Neural progenitor cell (in vitro differentiated cells): Measurements from ENCODE around the gene MAGI2. TPM values are rescaled to one million over a fixed set of nuclear protein-coding genes. Genes with fewer than 3 reads are reported as not detected.
"Not testable (repeated sequence)": the region's sequence is repeated elsewhere in the genome, so short reads cannot be mapped to it uniquely, and the experiment has no call there.

ENCODE experiments used
- DNase-seq: peaks from one replicate; pipeline ENCODE4 v3.0.0-alpha.2; 2016; ENCODE audit warnings: low spot score
- H2AFZ ChIP-seq: fragments of 200-600 bp; sonication (generic); replicated peaks from 2 replicates; pipeline ENCODE4 v1.6.1; 2016; ENCODE audit warnings: antibody characterized with exemption
- H3F3A ChIP-seq: fragments of 200-600 bp; sonication (generic); 2 replicates; pipeline ENCODE4 v1.6.1; 2016; ENCODE audit warnings: antibody characterized with exemption, low read depth
- H3K27ac ChIP-seq: fragments of 200-600 bp; sonication (generic); 2 replicates; pipeline ENCODE4 v1.5.1; 2016; ENCODE audit warnings: mild to moderate bottlenecking
- H3K27me3 ChIP-seq: fragments of 200-600 bp; sonication (generic); 2 replicates; pipeline ENCODE4 v1.6.1; 2016; ENCODE audit warnings: mild to moderate bottlenecking, moderate library complexity
- H3K36me3 ChIP-seq: fragments of 200-600 bp; sonication (generic); 2 replicates; pipeline ENCODE4 v1.5.1; 2016
- H3K4me1 ChIP-seq: fragments of 200-600 bp; sonication (generic); 2 replicates; pipeline ENCODE4 v1.6.1; 2016; ENCODE audit warnings: mixed run types
- H3K4me2 ChIP-seq: fragments of 200-600 bp; sonication (generic); 2 replicates; pipeline ENCODE4 v1.6.1; 2016
- H3K4me3 ChIP-seq: fragments of 200-600 bp; sonication (generic); 2 replicates; pipeline ENCODE4 v1.5.1; 2016
- H3K79me2 ChIP-seq: fragments of 200-600 bp; sonication (generic); 2 replicates; pipeline ENCODE4 v1.6.1; 2016; ENCODE audit warnings: low read depth
- H3K9ac ChIP-seq: fragments of 200-600 bp; sonication (generic); 2 replicates; pipeline ENCODE4 v1.6.1; 2016
- H3K9me3 ChIP-seq: fragments of 200-600 bp; sonication (generic); 2 replicates; pipeline ENCODE4 v1.5.1; 2016; ENCODE audit warnings: low read depth
- H4K20me1 ChIP-seq: fragments of 200-600 bp; sonication (generic); 2 replicates; pipeline ENCODE4 v1.6.1; 2016; ENCODE audit warnings: low read depth
- H3K27ac Mint-ChIP-seq: 3 replicates; pipeline ENCODE4 v1.8.0; 2021; ENCODE audit warnings: mixed read lengths
- H3K27me3 Mint-ChIP-seq: 2 replicates; pipeline ENCODE4 v1.8.0; 2022; ENCODE audit warnings: low read depth, mild to moderate bottlenecking, inconsistent platforms, moderate library complexity, mixed read lengths; ENCODE audit not compliant: insufficient read depth
- H3K36me3 Mint-ChIP-seq: 3 replicates; pipeline ENCODE4 v1.8.0; 2021; ENCODE audit warnings: mixed read lengths
- H3K4me1 Mint-ChIP-seq: 3 replicates; pipeline ENCODE4 v1.8.0; 2021; ENCODE audit warnings: mixed read lengths
- H3K4me3 Mint-ChIP-seq: 3 replicates; pipeline ENCODE4 v1.8.0; 2021; ENCODE audit warnings: mild to moderate bottlenecking, moderate library complexity, mixed read lengths
- H3K9me3 Mint-ChIP-seq: 3 replicates; pipeline ENCODE4 v1.8.0; 2020; ENCODE audit warnings: mixed read lengths
- EZH2 ChIP-seq: fragments of 200-600 bp; sonication (generic); IDR thresholded peaks from 2 replicates; pipeline ENCODE4 v1.6.1; 2017; ENCODE audit warnings: antibody characterized with exemption, mild to moderate bottlenecking, moderate library complexity
- EZH2phosphoT487 ChIP-seq: fragments of 200-600 bp; sonication (generic); IDR thresholded peaks from 2 replicates; pipeline ENCODE4 v1.6.1; 2017; ENCODE audit warnings: antibody characterized with exemption
- total RNA-seq: library from RNA; depleted of rRNA; stranded (reverse); fragments of >200 nt; gene quantifications from 2 replicates; pipeline ENCODE4 v1.2.3, GENCODE V29; 2015; ENCODE audit warnings: low replicate concordance
- TF ChIP-seq, protein P1 (sequence below): fragments of 200-600 bp; sonication (generic); IDR thresholded peaks from 2 replicates; pipeline ENCODE4 v1.5.1; 2017; ENCODE audit warnings: antibody characterized with exemption, mild to moderate bottlenecking

The MAGI2 gene
- total RNA-seq, 1 donor from 2014 or later: 5.8 TPM

DNA sequence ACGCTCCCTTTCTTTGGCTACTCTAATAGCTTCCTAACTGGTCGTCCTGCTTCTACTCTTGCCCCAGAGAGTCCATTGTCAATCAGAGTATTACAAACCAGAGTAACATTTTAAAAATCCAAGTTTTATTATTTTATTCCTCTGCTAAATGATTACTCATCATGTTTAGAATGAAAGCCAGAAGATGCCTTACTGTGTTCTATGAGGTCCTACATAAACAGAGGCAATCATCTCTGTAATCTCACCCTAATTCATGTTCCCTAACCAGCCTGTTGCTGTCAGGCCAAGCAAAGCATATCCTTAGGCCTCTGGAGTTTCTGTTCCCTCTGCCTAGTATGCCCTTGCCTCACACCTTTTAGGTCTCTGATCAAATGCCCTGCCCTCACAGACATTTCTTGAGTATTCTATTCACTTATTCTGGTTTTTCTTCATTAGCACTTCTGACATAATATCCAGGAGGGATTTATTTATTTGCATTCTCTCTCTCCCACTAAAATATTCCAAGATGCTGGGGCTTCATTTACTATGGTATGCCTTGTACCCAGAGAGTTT lies 1157.3 kb downstream of the MAGI2 start:
- TF ChIP-seq EZH2phosphoT487 (no peak), EZH2 (no peak)
- TF ChIP-seq, protein P1, sequence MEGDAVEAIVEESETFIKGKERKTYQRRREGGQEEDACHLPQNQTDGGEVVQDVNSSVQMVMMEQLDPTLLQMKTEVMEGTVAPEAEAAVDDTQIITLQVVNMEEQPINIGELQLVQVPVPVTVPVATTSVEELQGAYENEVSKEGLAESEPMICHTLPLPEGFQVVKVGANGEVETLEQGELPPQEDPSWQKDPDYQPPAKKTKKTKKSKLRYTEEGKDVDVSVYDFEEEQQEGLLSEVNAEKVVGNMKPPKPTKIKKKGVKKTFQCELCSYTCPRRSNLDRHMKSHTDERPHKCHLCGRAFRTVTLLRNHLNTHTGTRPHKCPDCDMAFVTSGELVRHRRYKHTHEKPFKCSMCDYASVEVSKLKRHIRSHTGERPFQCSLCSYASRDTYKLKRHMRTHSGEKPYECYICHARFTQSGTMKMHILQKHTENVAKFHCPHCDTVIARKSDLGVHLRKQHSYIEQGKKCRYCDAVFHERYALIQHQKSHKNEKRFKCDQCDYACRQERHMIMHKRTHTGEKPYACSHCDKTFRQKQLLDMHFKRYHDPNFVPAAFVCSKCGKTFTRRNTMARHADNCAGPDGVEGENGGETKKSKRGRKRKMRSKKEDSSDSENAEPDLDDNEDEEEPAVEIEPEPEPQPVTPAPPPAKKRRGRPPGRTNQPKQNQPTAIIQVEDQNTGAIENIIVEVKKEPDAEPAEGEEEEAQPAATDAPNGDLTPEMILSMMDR: no peak
- Histone ChIP-seq H3K27ac (no peak overlapping the region), H3K27me3 (no peaks in the 10 kb centered on the region), H3K79me2 (no peaks in the 10 kb centered on the region), H3K36me3 (no peaks in the 10 kb centered on the region), H3K9me3 (no peaks in the 10 kb centered on the region), H3K4me1 (no peaks in the 10 kb centered on the region), H3K9ac (no peak overlapping the region), H4K20me1 (no peaks in the 10 kb centered on the region), H3F3A (no peaks in the 10 kb centered on the region), H3K4me3 (no peak overlapping the region), H2AFZ (no peak overlapping the region), H3K4me2 (no peak overlapping the region)
- H3K4me1 Mint-ChIP-seq: no peaks in the 10 kb centered on the region
- no peak overlapping the region for H3K27ac Mint-ChIP-seq
- no peaks in the 10 kb centered on the region for H3K36me3 Mint-ChIP-seq
- no peaks in the 10 kb centered on the region for H3K27me3 Mint-ChIP-seq
- H3K4me3 Mint-ChIP-seq: no peak overlapping the region
- DNase-seq: no peak
- H3K9me3 Mint-ChIP-seq: no peaks in the 10 kb centered on the region

DNA sequence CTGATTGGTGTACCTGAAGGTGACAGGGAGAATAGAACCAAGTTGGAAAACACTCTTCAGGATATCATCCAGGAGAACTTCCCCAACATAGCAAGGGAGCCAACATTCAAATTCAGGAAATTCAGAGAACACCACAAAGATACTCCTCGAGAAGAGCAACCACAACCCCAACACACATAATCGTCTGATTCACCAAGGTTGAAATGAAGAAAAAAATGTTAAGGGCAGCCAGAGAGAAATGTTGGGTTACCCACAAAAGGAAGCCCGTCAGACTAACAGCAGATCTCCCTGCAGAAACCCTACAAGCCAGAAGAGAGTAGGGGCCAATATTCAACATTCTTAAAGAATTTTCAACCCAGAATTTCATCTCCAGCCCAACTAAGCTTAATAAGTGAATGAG lies 1164.0 kb downstream of the MAGI2 start:
- not testable (repeated sequence) for H3K79me2 ChIP-seq, H2AFZ ChIP-seq, H3K27me3 Mint-ChIP-seq, H3K27ac Mint-ChIP-seq, H3K4me1 ChIP-seq, H3K36me3 ChIP-seq, H3F3A ChIP-seq, H3K9me3 ChIP-seq, H3K9ac ChIP-seq, H3K9me3 Mint-ChIP-seq, H3K4me3 ChIP-seq, DNase-seq, H3K36me3 Mint-ChIP-seq, H3K4me3 Mint-ChIP-seq, H3K4me1 Mint-ChIP-seq, H4K20me1 ChIP-seq, H3K27ac ChIP-seq, H3K4me2 ChIP-seq, H3K27me3 ChIP-seq

DNA sequence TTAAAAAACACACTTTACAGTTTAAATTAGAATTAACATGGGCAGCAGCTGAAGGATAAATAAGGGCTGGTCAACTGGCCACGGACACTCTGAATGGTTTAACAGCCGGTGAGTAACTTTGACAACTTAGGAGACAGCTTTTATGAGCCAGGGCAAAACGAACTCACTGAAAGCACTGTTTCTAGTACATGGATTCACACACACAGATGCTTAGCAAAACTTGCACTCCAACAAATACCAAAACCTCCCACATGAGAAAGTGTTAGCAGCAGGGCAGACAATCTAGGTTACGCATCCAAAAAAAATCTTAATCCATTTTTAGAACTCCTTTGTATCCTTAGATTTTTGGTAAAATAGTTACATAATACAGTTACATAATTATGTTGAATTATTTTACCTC lies 1168.5 kb downstream of the MAGI2 start:
- H3K79me2 ChIP-seq: no peaks in the 10 kb centered on the region
- H3K36me3 ChIP-seq: no peaks in the 10 kb centered on the region
- Mint-ChIP-seq H3K9me3 (no peaks in the 10 kb centered on the region), H3K36me3 (no peaks in the 10 kb centered on the region), H3K4me3 (no peak overlapping the region), H3K27me3 (peaks cover 2% of the 10 kb centered on the region), H3K27ac (no peak overlapping the region), H3K4me1 (no peaks in the 10 kb centered on the region)
- H3K9me3 ChIP-seq: no peaks in the 10 kb centered on the region
- H3F3A ChIP-seq: no peaks in the 10 kb centered on the region
- no peaks in the 10 kb centered on the region for H3K27me3 ChIP-seq
- TF ChIP-seq EZH2phosphoT487 (no peak), EZH2 (no peak)
- TF ChIP-seq, protein P1: no peak
- H3K4me2 ChIP-seq: no peak overlapping the region
- H3K27ac ChIP-seq: no peak overlapping the region
- no peak overlapping the region for H2AFZ ChIP-seq
- H3K4me1 ChIP-seq: no peaks in the 10 kb centered on the region
- no peak for DNase-seq
- H3K9ac ChIP-seq: no peak overlapping the region
- H3K4me3 ChIP-seq: no peak overlapping the region
- H4K20me1 ChIP-seq: no peaks in the 10 kb centered on the region

DNA sequence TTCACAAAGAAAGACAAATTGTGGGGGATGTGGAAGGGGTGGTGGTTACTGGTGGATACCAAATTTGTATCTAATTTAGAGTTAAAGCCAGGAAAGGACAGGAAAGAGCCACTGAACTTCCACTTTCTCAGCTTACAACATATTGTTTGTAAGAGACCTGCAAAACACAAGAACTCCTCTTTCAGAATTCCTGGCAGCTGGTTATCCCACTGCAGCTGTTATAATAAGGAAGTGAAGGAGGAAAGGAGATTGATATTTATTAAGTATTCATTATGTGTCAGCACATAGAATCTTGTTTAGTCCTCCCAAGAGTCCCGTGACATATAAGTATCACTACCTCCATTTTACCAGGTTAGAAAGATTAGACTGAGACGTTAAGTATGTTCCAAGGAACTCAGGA lies 1173.2 kb downstream of the MAGI2 start:
- peaks cover 2% of the 10 kb centered on the region for H3K27me3 Mint-ChIP-seq
- TF ChIP-seq EZH2phosphoT487: no peak
- TF ChIP-seq EZH2: no peak
- TF ChIP-seq, protein P1: no peak
- H2AFZ ChIP-seq: no peak overlapping the region
- no peaks in the 10 kb centered on the region for H3K4me1 ChIP-seq
- H4K20me1 ChIP-seq: no peaks in the 10 kb centered on the region
- no peak overlapping the region for H3K4me3 ChIP-seq
- no peak overlapping the region for H3K27ac Mint-ChIP-seq
- no peak overlapping the region for H3K4me2 ChIP-seq
- H3K27me3 ChIP-seq: no peaks in the 10 kb centered on the region
- H3F3A ChIP-seq: no peaks in the 10 kb centered on the region
- H3K9me3 Mint-ChIP-seq: no peaks in the 10 kb centered on the region
- no peak overlapping the region for H3K4me3 Mint-ChIP-seq
- no peaks in the 10 kb centered on the region for H3K79me2 ChIP-seq
- peaks cover 3% of the 10 kb centered on the region for H3K4me1 Mint-ChIP-seq
- no peaks in the 10 kb centered on the region for H3K9me3 ChIP-seq
- no peak for DNase-seq
- H3K36me3 Mint-ChIP-seq: no peaks in the 10 kb centered on the region
- no peak overlapping the region for H3K27ac ChIP-seq
- H3K36me3 ChIP-seq: no peaks in the 10 kb centered on the region
- no peak overlapping the region for H3K9ac ChIP-seq
